ENCODE measurements around the gene FAM171A1. TPM values are rescaled to one million over a fixed set of nuclear protein-coding genes. Genes with fewer than 3 reads are reported as not detected.
A peak's percentile ranks its signal among the peaks of the same experiment; 100 is the strongest.

Gene FAM171A1
- total and polyA plus RNA-seq, 3 experiments from 2014 or later: 4.2 to 9.7 (median 4.9) TPM

DNA sequence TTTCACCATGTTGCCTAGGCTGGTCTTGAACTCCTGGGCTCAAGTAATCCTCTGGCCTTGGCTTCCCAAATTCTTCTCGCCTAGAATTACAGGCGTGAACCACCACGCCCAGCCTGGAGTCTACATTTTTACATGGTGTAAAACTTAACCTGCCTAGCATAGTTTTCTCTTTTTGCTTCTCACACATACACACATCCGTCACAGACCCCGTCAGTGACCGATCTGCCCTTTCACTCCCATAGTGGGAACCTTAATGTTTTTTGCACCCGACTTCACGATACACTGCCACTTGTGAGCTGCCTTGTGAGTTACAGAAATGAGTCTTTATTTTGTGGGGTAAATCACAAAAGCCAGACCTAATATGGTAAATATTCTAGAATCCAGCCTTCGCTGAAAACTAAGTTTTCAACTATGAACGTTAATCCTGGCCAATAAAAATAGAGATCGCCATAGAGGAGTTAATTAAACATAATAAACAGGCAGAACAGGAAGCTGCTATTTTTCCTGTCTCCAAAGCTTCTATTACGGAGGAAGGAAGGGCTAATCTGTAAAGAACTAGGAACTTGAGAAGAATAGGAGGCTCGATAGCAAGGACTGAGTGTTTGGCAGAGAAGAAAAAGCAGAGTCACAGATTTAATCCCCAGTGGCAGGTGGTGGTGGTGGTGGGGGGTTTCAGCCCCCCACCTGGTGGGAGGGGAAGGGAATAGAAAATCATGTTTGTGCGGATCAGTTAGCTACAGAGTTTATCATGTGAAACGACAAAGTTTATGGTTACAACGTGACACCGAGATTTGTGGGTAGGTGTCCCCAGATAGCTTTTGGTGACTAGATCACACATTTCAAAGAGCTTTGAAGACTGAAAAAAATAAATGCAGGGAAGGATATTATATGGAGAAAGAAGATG lies 14.7 kb upstream of the FAM171A1 start:
- Histone ChIP-seq H3K4me3 (ENCODE audit: low read length) (no peak overlapping the region), H3K27me3 (ENCODE audit: insufficient read depth, low read length, poor library complexity, severe bottlenecking) (no peaks in the 10 kb centered on the region), H3K27ac (ENCODE audit: low read depth, low read length) (no peak overlapping the region), H3K36me3 (ENCODE audit: insufficient read depth, low read length) (no peaks in the 10 kb centered on the region), H3K4me1 (ENCODE audit: insufficient read depth, low read length) (no peaks in the 10 kb centered on the region), H3K9me3 (ENCODE audit: low read length) (no peaks in the 10 kb centered on the region)
- Mint-ChIP-seq H3K9me3 (peaks cover 0 to 2% (median 0%) of the 10 kb centered on the region in 5 donors), H3K4me3 (no peak overlapping the region), H3K4me1 (no peaks in the 10 kb centered on the region), H3K27me3 (peaks cover 18 to 58% of the 10 kb centered on the region in 2 donors), H3K36me3 (peaks cover 0 to 3% (median 0%) of the 10 kb centered on the region in 3 donors), H3K27ac (peak overlapping the region in 1 of 8 donors; percentile 9)
- CTCF ChIA-PET: no interaction called here
- POLR2A ChIA-PET: no interaction called here
- DNase-seq: no peak

GRCh38 chr10:15381420-15381819 lies 10.3 kb upstream of the FAM171A1 start:
- ChIA-PET CTCF (no interaction called here), POLR2A (no interaction called here)
- Histone ChIP-seq H3K9me3 (ENCODE audit: low read length) (no peaks in the 10 kb centered on the region), H3K4me1 (ENCODE audit: insufficient read depth, low read length) (no peaks in the 10 kb centered on the region), H3K27me3 (ENCODE audit: insufficient read depth, low read length, poor library complexity, severe bottlenecking) (no peaks in the 10 kb centered on the region), H3K4me3 (ENCODE audit: low read length) (no peak overlapping the region), H3K27ac (ENCODE audit: low read depth, low read length) (no peak overlapping the region), H3K36me3 (ENCODE audit: insufficient read depth, low read length) (no peaks in the 10 kb centered on the region)
- peaks cover 0 to 3% (median 0%) of the 10 kb centered on the region in 3 donors for H3K36me3 Mint-ChIP-seq
- peaks cover 39 to 81% of the 10 kb centered on the region in 2 donors for H3K27me3 Mint-ChIP-seq
- H3K4me1 Mint-ChIP-seq: no peaks in the 10 kb centered on the region
- H3K27ac Mint-ChIP-seq: no peak overlapping the region
- DNase-seq: no peak
- H3K9me3 Mint-ChIP-seq: peaks cover 0 to 2% (median 0%) of the 10 kb centered on the region in 5 donors
- no peak overlapping the region for H3K4me3 Mint-ChIP-seq

DNA sequence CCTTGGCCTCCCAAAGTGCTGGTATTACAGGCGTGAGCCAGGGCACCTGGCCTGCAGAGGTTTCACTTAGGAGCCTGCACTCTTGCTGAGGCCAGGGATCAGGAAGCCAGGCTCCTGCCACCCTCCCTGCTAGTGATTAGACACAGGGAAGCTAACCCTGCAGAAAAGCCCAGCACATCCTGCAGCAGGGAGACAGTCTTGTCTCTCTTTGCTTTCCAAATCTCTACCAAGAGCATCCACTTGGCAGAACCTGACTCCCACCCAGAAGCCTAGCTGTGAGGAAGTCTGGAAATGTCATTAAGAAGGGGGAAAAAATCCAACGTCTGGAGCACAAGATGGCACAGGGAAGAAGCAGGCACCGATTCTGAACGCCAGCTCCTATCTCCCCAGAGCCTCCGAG lies 8.0 kb upstream of the FAM171A1 start:
- Mint-ChIP-seq H3K27me3 (peaks cover 40 to 76% of the 10 kb centered on the region in 2 donors), H3K9me3 (no peaks in the 10 kb centered on the region), H3K4me3 (no peak overlapping the region), H3K4me1 (no peaks in the 10 kb centered on the region), H3K36me3 (no peaks in the 10 kb centered on the region), H3K27ac (peak overlapping the region in 1 of 8 donors; percentile 21)
- Histone ChIP-seq H3K9me3 (ENCODE audit: low read length) (no peaks in the 10 kb centered on the region), H3K4me3 (ENCODE audit: low read length) (no peak overlapping the region), H3K36me3 (ENCODE audit: insufficient read depth, low read length) (no peaks in the 10 kb centered on the region), H3K27ac (ENCODE audit: low read depth, low read length) (no peak overlapping the region), H3K27me3 (ENCODE audit: insufficient read depth, low read length, poor library complexity, severe bottlenecking) (no peaks in the 10 kb centered on the region), H3K4me1 (ENCODE audit: insufficient read depth, low read length) (no peaks in the 10 kb centered on the region)
- ChIA-PET CTCF (no interaction called here), POLR2A (no interaction called here)
- no peak for DNase-seq

DNA sequence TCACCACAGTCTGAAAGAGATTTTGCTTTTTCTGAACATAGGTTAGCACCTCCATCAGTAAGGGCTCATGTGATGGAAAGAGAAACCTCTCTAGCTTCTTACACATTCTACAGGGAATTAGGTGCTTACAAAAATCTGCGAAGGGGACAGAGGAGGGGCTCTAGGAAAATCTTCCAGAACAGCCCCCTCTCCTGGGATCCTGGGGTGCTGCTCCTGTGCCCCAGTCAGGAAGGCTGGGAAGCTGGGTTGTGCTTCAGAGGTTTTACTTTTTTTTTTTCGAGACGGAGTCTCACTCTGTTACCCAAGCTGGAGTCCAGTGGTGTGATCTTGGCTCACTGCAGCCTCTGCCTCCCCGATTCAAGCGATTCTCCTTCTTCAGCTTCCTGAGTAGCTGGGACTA lies 7.5 kb upstream of the FAM171A1 start:
- H3K4me3 Mint-ChIP-seq: no peak overlapping the region
- no peak overlapping the region for H3K4me3 ChIP-seq (ENCODE audit: low read length)
- no peak overlapping the region for H3K27ac ChIP-seq (ENCODE audit: low read depth, low read length)
- DNase-seq: no peak
- POLR2A ChIA-PET: no interaction called here
- no peaks in the 10 kb centered on the region for H3K27me3 ChIP-seq (ENCODE audit: insufficient read depth, low read length, poor library complexity, severe bottlenecking)
- no peaks in the 10 kb centered on the region for H3K9me3 ChIP-seq (ENCODE audit: low read length)
- H3K36me3 ChIP-seq (ENCODE audit: insufficient read depth, low read length): no peaks in the 10 kb centered on the region
- no peaks in the 10 kb centered on the region for H3K9me3 Mint-ChIP-seq
- CTCF ChIA-PET: no interaction called here
- no peak overlapping the region for H3K27ac Mint-ChIP-seq
- H3K36me3 Mint-ChIP-seq: no peaks in the 10 kb centered on the region
- no peaks in the 10 kb centered on the region for H3K4me1 ChIP-seq (ENCODE audit: insufficient read depth, low read length)
- H3K27me3 Mint-ChIP-seq: peaks cover 40 to 76% of the 10 kb centered on the region in 2 donors
- H3K4me1 Mint-ChIP-seq: no peaks in the 10 kb centered on the region

- Mint-ChIP-seq H3K4me3 (no peak overlapping the region), H3K27me3 (peaks cover 41 to 69% of the 10 kb centered on the region in 2 donors), H3K27ac (no peak overlapping the region), H3K4me1 (peaks cover 4 to 16% (median 12%) of the 10 kb centered on the region in 3 donors), H3K9me3 (no peaks in the 10 kb centered on the region), H3K36me3 (no peaks in the 10 kb centered on the region)
- Histone ChIP-seq H3K9me3 (ENCODE audit: low read length) (no peaks in the 10 kb centered on the region), H3K4me3 (ENCODE audit: low read length) (no peak overlapping the region), H3K36me3 (ENCODE audit: insufficient read depth, low read length) (no peaks in the 10 kb centered on the region), H3K27me3 (ENCODE audit: insufficient read depth, low read length, poor library complexity, severe bottlenecking) (peaks cover 10% of the 10 kb centered on the region), H3K27ac (ENCODE audit: low read depth, low read length) (no peak overlapping the region), H3K4me1 (ENCODE audit: insufficient read depth, low read length) (peaks cover 5% of the 10 kb centered on the region)
- ChIA-PET CTCF (interaction anchor here (1.0 kb wide), 1 partner anchor 15 kb away, joined by 3 read pairs; no protein-coding TSS in a partner anchor), POLR2A (no interaction called here)
- DNase-seq: no peak
Measured at GRCh38 chr10:15374566-15374965, 3.5 kb upstream of the FAM171A1 start.

DNA sequence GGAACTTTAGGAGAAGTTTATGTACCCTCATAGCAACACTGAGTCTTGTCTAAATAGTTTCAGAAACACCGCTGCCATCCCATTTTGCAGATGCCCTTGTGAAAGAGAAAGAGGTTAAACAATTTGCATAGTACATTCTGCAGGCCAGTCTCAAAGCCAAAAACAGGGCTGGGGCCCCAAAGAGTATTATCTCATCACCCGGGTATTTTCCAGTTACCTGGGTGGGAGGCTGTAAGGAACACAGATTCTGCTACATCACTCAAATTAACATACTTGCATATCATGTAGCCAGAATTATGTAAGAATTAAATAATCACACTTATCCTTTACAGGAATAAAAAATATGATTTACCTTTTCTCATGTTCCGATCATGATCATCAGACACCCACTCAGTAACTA lies 3.1 kb upstream of the FAM171A1 start:
- no peak overlapping the region for H3K4me3 ChIP-seq (ENCODE audit: low read length)
- H3K4me1 Mint-ChIP-seq: peaks cover 7 to 19% (median 15%) of the 10 kb centered on the region in 3 donors
- H3K27ac ChIP-seq (ENCODE audit: low read depth, low read length): no peak overlapping the region
- no peaks in the 10 kb centered on the region for H3K36me3 Mint-ChIP-seq
- CTCF ChIA-PET: no interaction called here
- no peaks in the 10 kb centered on the region for H3K36me3 ChIP-seq (ENCODE audit: insufficient read depth, low read length)
- H3K9me3 Mint-ChIP-seq: no peaks in the 10 kb centered on the region
- no peak overlapping the region for H3K27ac Mint-ChIP-seq
- no peak for DNase-seq
- H3K4me3 Mint-ChIP-seq: peak overlapping the region in 1 of 7 donors; percentile 54
- peaks cover 10% of the 10 kb centered on the region for H3K27me3 ChIP-seq (ENCODE audit: insufficient read depth, low read length, poor library complexity, severe bottlenecking)
- H3K4me1 ChIP-seq (ENCODE audit: insufficient read depth, low read length): peaks cover 5% of the 10 kb centered on the region
- POLR2A ChIA-PET: no interaction called here
- peaks cover 41 to 68% of the 10 kb centered on the region in 2 donors for H3K27me3 Mint-ChIP-seq
- H3K9me3 ChIP-seq (ENCODE audit: low read length): no peaks in the 10 kb centered on the region

GRCh38 chr10:15373199-15373598 lies 2.1 kb upstream of the FAM171A1 start:
- POLR2A ChIA-PET: interaction anchor here (0.6 kb wide), 1 partner anchor 274 kb away, joined by 4 read pairs; no protein-coding TSS in a partner anchor
- no peaks in the 10 kb centered on the region for H3K36me3 Mint-ChIP-seq

DNA sequence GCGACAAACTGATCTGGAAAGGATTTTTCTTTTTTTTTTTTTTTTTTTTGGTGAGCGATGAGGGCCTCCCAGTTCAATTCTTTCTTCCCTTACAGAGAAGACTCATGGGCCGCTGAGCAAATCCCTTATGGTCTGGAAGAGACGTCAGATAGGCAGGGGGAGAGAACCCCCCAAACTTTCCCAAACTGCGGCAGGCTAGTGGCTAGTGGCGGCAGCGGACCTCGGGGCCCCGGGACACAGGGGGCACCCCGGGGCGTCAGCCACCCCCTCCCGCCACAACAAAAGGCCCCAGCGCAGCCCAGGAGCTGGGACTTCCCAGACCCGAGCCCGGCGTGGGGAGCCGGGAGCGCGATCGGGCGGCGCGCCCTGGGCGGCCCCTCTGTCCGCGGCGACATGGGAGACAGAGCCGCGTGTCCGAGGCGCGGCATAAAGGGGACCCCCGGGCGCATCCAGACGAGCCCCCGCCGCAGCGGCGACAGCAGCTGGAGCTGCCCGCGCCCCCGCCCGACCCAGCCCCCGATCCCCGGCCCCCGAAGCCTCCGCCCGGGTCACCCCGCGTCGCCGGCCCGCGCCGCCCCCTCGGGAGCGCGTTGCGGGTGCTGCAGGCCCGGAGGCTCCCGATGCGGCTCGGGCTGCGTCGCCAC lies 755 bp downstream of the FAM171A1 start:
- Histone ChIP-seq H3K9me3 (ENCODE audit: low read length) (no peaks in the 10 kb centered on the region), H3K4me1 (ENCODE audit: insufficient read depth, low read length) (peaks cover 5% of the 10 kb centered on the region), H3K36me3 (ENCODE audit: insufficient read depth, low read length) (no peaks in the 10 kb centered on the region), H3K27me3 (ENCODE audit: insufficient read depth, low read length, poor library complexity, severe bottlenecking) (peaks cover 10% of the 10 kb centered on the region), H3K4me3 (ENCODE audit: low read length) (peak overlapping the region; percentile 15), H3K27ac (ENCODE audit: low read depth, low read length) (peak overlapping the region; percentile 47)
- Mint-ChIP-seq H3K4me1 (peaks cover 7 to 19% (median 16%) of the 10 kb centered on the region in 3 donors), H3K9me3 (no peaks in the 10 kb centered on the region), H3K27me3 (peaks cover 29 to 38% of the 10 kb centered on the region in 2 donors), H3K4me3 (peak overlapping the region; percentile 73 to 85 (median 76)), H3K36me3 (no peaks in the 10 kb centered on the region), H3K27ac (peak overlapping the region in 3 of 8 donors; percentile 63 to 88 (median 85))
- POLR2A ChIA-PET: no interaction called here
- CTCF ChIA-PET: no interaction called here
- DNase-seq: peak in 3 of 5 donors; percentile 13 to 49 (median 15)

More at GRCh38 chr10:15373199-15373598, 2.1 kb upstream of the FAM171A1 start:
- H3K27ac ChIP-seq (ENCODE audit: low read depth, low read length): no peak overlapping the region
- no peak for DNase-seq
- H3K4me3 ChIP-seq (ENCODE audit: low read length): no peak overlapping the region
- Mint-ChIP-seq H3K4me3 (peak overlapping the region in 1 of 7 donors; percentile 54), H3K4me1 (peaks cover 7 to 19% (median 16%) of the 10 kb centered on the region in 3 donors), H3K27ac (no peak overlapping the region), H3K27me3 (peaks cover 36 to 59% of the 10 kb centered on the region in 2 donors), H3K9me3 (no peaks in the 10 kb centered on the region)
- CTCF ChIA-PET: no interaction called here
- H3K36me3 ChIP-seq (ENCODE audit: insufficient read depth, low read length): no peaks in the 10 kb centered on the region
- peaks cover 5% of the 10 kb centered on the region for H3K4me1 ChIP-seq (ENCODE audit: insufficient read depth, low read length)
- peaks cover 10% of the 10 kb centered on the region for H3K27me3 ChIP-seq (ENCODE audit: insufficient read depth, low read length, poor library complexity, severe bottlenecking)
- H3K9me3 ChIP-seq (ENCODE audit: low read length): no peaks in the 10 kb centered on the region
